SK-N-MC (cell line): Measurements from ENCODE around the gene FHIP1B.

Source experiments
- DNase-seq: peaks from one replicate; pipeline ENCODE4 v3.0.0-alpha.2; 2011; ENCODE audit warnings: low read depth, low spot score
- H3K27ac ChIP-seq: fragments of 200-600 bp; sonication (generic); 2 replicates; pipeline ENCODE4 v1.5.1; 2016; ENCODE audit warnings: mixed run types
- H3K36me3 ChIP-seq: fragments of 200-600 bp; sonication (generic); 2 replicates; pipeline ENCODE4 v1.6.1; 2017; ENCODE audit warnings: antibody characterized with exemption, low read length, mixed read lengths; ENCODE audit not compliant: insufficient read depth
- H3K4me3 ChIP-seq: fragments of 200-600 bp; sonication (generic); 2 replicates; pipeline ENCODE4 v1.5.1; 2016
- H3K9ac ChIP-seq: fragments of 200-600 bp; sonication (generic); 2 replicates; pipeline ENCODE4 v1.8.0; 2017; ENCODE audit warnings: mixed run types, mixed read lengths; ENCODE audit not compliant: insufficient read length
- H3K9me3 ChIP-seq: fragments of 200-600 bp; sonication (generic); 2 replicates; pipeline ENCODE4 v1.6.1; 2017; ENCODE audit warnings: low read depth, mild to moderate bottlenecking, antibody characterized with exemption, low read length, moderate library complexity, mixed read lengths
- EZH2 ChIP-seq: fragments of 200-600 bp; sonication (generic); IDR thresholded peaks from one replicate; pipeline ENCODE4 v1.6.1; 2017; ENCODE audit warnings: antibody characterized with exemption
- FOXP2 ChIP-seq: optimal IDR thresholded peaks from 2 replicates; pipeline ENCODE3; 2011; ENCODE audit warnings: mild to moderate bottlenecking, moderate library complexity; ENCODE audit not compliant: insufficient read depth; ENCODE audit errors: extremely low read length, control extremely low read depth
- POLR2AphosphoS5 ChIP-seq: IDR thresholded peaks from 2 replicates; pipeline ENCODE4 v1.6.1; 2012; ENCODE audit warnings: mild to moderate bottlenecking, low read depth, low read length, borderline replicate concordance

Gene FHIP1B

DNA sequence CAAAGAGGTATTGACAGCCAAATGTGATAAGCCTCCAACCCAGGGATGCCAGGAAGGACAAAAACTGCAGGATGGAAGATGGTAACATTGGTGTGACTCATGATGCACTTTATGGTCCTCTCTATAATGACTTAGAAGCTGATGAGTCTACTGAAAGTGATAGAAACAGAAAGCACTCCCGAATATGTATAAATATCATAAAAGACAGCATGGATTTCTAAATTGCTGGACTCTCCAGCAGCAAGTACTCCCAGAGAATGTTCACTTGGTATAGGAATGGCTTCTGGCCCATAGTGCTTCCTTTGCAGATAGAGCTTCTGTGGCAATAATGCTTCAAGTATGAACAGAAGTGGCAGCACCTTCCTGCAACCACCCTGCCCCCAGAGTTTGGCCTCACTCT lies 64.2 kb downstream of the FHIP1B start, which contains the start of gene OR52B2:
TSS of gene OR52B2 (minus strand) at position 101 of the 400 bp plus-strand sequence. CDS start at position 101, 0 bp downstream.
- DNase-seq, result no peak
- Histone ChIP-seq H3K9ac (no peak within 1 kb of the TSS), H3K9me3 (no peaks in the 10 kb centered on the region), H3K36me3 (no peaks in the 10 kb centered on the region), H3K4me3 (no peak within 1 kb of the TSS), H3K27ac (no peak within 1 kb of the TSS)
- no peak for TF ChIP-seq POLR2AphosphoS5
- TF ChIP-seq EZH2, result no peak
- TF ChIP-seq FOXP2, result no peak
